IMR-90 (cell line): ENCODE results near the gene CKLF.

Source experiments
- BHLHE40 ChIP-seq: fragments of 150-350 bp; IDR thresholded peaks from 2 replicates; pipeline ENCODE4 v1.6.1; 2016; ENCODE audit warnings: mild to moderate bottlenecking, low read depth, low read length
- CEBPB ChIP-seq: IDR thresholded peaks from 2 replicates; pipeline ENCODE4 v1.6.1; 2012; ENCODE audit warnings: low read depth, low read length, improper control_type of control experiment
- CTCF ChIP-seq: conservative IDR thresholded peaks from 2 replicates; pipeline ENCODE4 v1.5.1; 2012; ENCODE audit warnings: mild to moderate bottlenecking, low read depth, low read length, improper control_type of control experiment
- ELK1 ChIP-seq: fragments of 150-350 bp; IDR thresholded peaks from 2 replicates; pipeline ENCODE4 v1.6.1; 2016; ENCODE audit warnings: low read depth, mild to moderate bottlenecking, low read length, moderate library complexity, borderline replicate concordance
- MAFK ChIP-seq: IDR thresholded peaks from 2 replicates; pipeline ENCODE4 v1.6.1; 2012; ENCODE audit warnings: low read depth, low read length, improper control_type of control experiment
- MXI1 ChIP-seq: IDR thresholded peaks from 2 replicates; pipeline ENCODE4 v1.6.1; 2012; ENCODE audit warnings: low read depth, mild to moderate bottlenecking, low read length, moderate library complexity, borderline replicate concordance
- NFE2L2 ChIP-seq: fragments of 150-350 bp; IDR thresholded peaks from 2 replicates; pipeline ENCODE4 v1.6.1; 2016; ENCODE audit warnings: low read depth, mild to moderate bottlenecking, low read length
- POLR2A ChIP-seq: IDR thresholded peaks from 2 replicates; pipeline ENCODE4 v1.6.1; 2012; ENCODE audit warnings: mild to moderate bottlenecking, low read depth, low read length
- RAD21 ChIP-seq: IDR thresholded peaks from 2 replicates; pipeline ENCODE4 v1.6.1; 2012; ENCODE audit warnings: low read length, improper control_type of control experiment
- RCOR1 ChIP-seq: IDR thresholded peaks from 2 replicates; pipeline ENCODE4 v1.6.1; 2012; ENCODE audit warnings: mild to moderate bottlenecking, low read length, improper control_type of control experiment; ENCODE audit not compliant: insufficient replicate concordance
- RFX5 ChIP-seq: IDR thresholded peaks from 2 replicates; pipeline ENCODE4 v1.8.0; 2012; ENCODE audit warnings: low read depth, mild to moderate bottlenecking, low read length, moderate library complexity
- SMC3 ChIP-seq: fragments of 150-350 bp; IDR thresholded peaks from 2 replicates; pipeline ENCODE4 v1.6.1; 2016; ENCODE audit warnings: low read depth, mild to moderate bottlenecking, antibody characterized with exemption, low read length, moderate library complexity
- USF2 ChIP-seq: fragments of 150-350 bp; IDR thresholded peaks from 2 replicates; pipeline ENCODE4 v1.6.1; 2017; ENCODE audit warnings: mild to moderate bottlenecking, antibody characterized with exemption, low read length, low read depth

GRCh38 chr16:66509576-66509975 is 42.8 kb upstream of the CKLF start:
- no peak for TF ChIP-seq SMC3
- no peak for TF ChIP-seq CTCF
- TF ChIP-seq POLR2A, result no peak
- no peak for TF ChIP-seq RCOR1
- TF ChIP-seq NFE2L2, result no peak
- TF ChIP-seq USF2, result no peak
- TF ChIP-seq RAD21, result no peak
- no peak for TF ChIP-seq MXI1
- TF ChIP-seq MAFK, result no peak
- TF ChIP-seq ELK1, result no peak
- TF ChIP-seq RFX5, result no peak
- no peak for TF ChIP-seq BHLHE40
- no peak for TF ChIP-seq CEBPB
